Heart left ventricle (tissue), 13 donors: Measurements from ENCODE around the gene CCR1.

Experiments used
- CTCF ChIP-seq, 12 donors: fragments of 200-600 bp; sonication (generic) in 4 of 12; IDR thresholded peaks; one replicate each; pipeline versions ENCODE4 v1.5.0 to v1.8.0; 2018 to 2022; ENCODE audit warnings: antibody characterized with exemption in 12 of 12, mild to moderate bottlenecking in 5 of 12
- POLR2A ChIP-seq, 2 donors: fragments of 450-650 bp; IDR thresholded peaks; one replicate each; pipeline ENCODE4 v1.6.1; 2017; ENCODE audit warnings: antibody characterized with exemption in 2 of 2, mild to moderate bottlenecking in 2 of 2, moderate library complexity in 2 of 2
- donor health status: ischemic (EF 13 %, LVEDD 7.1; RV severe dilation, severe dysfunction).
- donor health status: DM: no; HTN: yes; CAD: no.
- donor health status: DM: no; HTN: no; CAD: no.
- donor health status: ischemic (EF 25% LVEDD 6.9; RV normal size, moderate dysfunction).
- donor health status: ischemic (EF 25% LVEDD 5.7; RV mildly dilated, moderate dysfunction).
- donor health status: ischemic (EF 35%, LVEDD 5.7; RV mildly dilated, moderate dysfunction).
- donor health status: nonischemic (EF 11% LVEDD 7.7; RV severe dilation, severe dysfunction).
- donor health status: DM: yes; HTN: yes; CAD: no.
- donor health status: PGD.
- donor health status: ischemic (EF 29% LVEDD 5.4; RV normal size, mild dysfunction).
- donor health status: nonischemic (EF 23%, LVEDD 6.1; RV moderate dilation, normal function).

- no peak for TF ChIP-seq CTCF (IDR thresholded peaks at IDR 0.05)
- TF ChIP-seq POLR2A (IDR thresholded peaks at IDR 0.05) = no peak
Measured at GRCh38 chr3:46239952-46240351, 31.8 kb upstream of the CCR1 start.
